HCT116 (cell line): ENCODE results near the gene FLVCR1.

Source experiments
- ATF3 ChIP-seq: IDR thresholded peaks from 2 replicates; pipeline ENCODE4 v1.6.1; 2012
- CEBPB ChIP-seq: IDR thresholded peaks from 2 replicates; pipeline ENCODE4 v1.6.1; 2012; ENCODE audit warnings: low read depth
- POLR2A ChIP-seq: IDR thresholded peaks from 2 replicates; pipeline ENCODE4 v1.7.0; 2011; ENCODE audit warnings: borderline replicate concordance; ENCODE audit not compliant: insufficient read depth, insufficient read length; ENCODE audit errors: extremely low read depth
- POLR2AphosphoS5 ChIP-seq: IDR thresholded peaks from 2 replicates; pipeline ENCODE4 v1.6.1; 2011; ENCODE audit warnings: mild to moderate bottlenecking, low read depth, low read length, moderate library complexity
- YY1 ChIP-seq: IDR thresholded peaks from 2 replicates; pipeline ENCODE4 v1.6.1; 2011; ENCODE audit warnings: low read length, low read depth, moderate library complexity, mild to moderate bottlenecking; ENCODE audit not compliant: insufficient replicate concordance; ENCODE audit errors: extremely low read depth
- TF ChIP-seq, protein P1 (sequence below), 3 experiments: fragments of 200-600 bp in 1 of 3; sonication (generic) in 1 of 3; IDR thresholded peaks in 2 of 3; conservative IDR thresholded peaks in 1 of 3; 2 replicates each; pipeline ENCODE4 v1.5.1; 2012 to 2017; ENCODE audit warnings: low read depth in 2 of 3, low read length in 2 of 3, antibody characterized with exemption in 1 of 3, borderline replicate concordance in 1 of 3, control low read depth in 1 of 3, mild to moderate bottlenecking in 1 of 3, mixed read lengths in 1 of 3, mixed run types in 1 of 3, moderate library complexity in 1 of 3; ENCODE audit not compliant: insufficient read depth in 1 of 3
- TF ChIP-seq, protein P2 (sequence below): IDR thresholded peaks from 2 replicates; pipeline ENCODE4 v1.6.1; 2011; ENCODE audit warnings: mild to moderate bottlenecking, low read length, moderate library complexity; ENCODE audit not compliant: insufficient replicate concordance; ENCODE audit errors: extremely low read depth

DNA sequence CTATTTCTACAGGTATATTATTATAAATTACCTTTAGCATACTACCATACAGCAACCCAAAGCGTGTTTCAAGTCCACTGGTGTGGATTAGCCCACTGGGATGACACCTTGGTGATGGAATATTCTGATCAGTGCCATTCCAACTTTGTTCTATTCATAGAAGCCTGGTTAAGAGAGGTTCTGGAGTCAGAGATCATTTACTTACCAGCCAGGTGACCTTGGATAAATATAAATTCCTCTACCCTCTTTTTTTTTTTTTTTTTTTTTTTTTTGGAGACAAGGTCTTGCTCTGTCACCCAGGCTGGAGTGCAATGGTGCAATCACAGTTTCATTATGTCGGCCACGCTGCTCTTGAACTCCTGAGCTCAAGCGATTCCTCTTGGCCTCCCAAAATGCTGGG lies 10.5 kb upstream of the FLVCR1 start, which contains the start of gene SPATA45:
- TF ChIP-seq, protein P1, sequence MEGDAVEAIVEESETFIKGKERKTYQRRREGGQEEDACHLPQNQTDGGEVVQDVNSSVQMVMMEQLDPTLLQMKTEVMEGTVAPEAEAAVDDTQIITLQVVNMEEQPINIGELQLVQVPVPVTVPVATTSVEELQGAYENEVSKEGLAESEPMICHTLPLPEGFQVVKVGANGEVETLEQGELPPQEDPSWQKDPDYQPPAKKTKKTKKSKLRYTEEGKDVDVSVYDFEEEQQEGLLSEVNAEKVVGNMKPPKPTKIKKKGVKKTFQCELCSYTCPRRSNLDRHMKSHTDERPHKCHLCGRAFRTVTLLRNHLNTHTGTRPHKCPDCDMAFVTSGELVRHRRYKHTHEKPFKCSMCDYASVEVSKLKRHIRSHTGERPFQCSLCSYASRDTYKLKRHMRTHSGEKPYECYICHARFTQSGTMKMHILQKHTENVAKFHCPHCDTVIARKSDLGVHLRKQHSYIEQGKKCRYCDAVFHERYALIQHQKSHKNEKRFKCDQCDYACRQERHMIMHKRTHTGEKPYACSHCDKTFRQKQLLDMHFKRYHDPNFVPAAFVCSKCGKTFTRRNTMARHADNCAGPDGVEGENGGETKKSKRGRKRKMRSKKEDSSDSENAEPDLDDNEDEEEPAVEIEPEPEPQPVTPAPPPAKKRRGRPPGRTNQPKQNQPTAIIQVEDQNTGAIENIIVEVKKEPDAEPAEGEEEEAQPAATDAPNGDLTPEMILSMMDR (IDR thresholded peaks at IDR 0.05 in 2 of 3, conservative IDR thresholded peaks at IDR 0.05 in 1 of 3; ENCODE audit: borderline replicate concordance in 1 of 3, insufficient read depth in 1 of 3, low read depth in 2 of 3, low read length in 2 of 3) = no peak
- TF ChIP-seq, protein P2, sequence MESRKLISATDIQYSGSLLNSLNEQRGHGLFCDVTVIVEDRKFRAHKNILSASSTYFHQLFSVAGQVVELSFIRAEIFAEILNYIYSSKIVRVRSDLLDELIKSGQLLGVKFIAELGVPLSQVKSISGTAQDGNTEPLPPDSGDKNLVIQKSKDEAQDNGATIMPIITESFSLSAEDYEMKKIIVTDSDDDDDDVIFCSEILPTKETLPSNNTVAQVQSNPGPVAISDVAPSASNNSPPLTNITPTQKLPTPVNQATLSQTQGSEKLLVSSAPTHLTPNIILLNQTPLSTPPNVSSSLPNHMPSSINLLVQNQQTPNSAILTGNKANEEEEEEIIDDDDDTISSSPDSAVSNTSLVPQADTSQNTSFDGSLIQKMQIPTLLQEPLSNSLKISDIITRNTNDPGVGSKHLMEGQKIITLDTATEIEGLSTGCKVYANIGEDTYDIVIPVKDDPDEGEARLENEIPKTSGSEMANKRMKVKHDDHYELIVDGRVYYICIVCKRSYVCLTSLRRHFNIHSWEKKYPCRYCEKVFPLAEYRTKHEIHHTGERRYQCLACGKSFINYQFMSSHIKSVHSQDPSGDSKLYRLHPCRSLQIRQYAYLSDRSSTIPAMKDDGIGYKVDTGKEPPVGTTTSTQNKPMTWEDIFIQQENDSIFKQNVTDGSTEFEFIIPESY = no peak
- TF ChIP-seq YY1 = no peak
- TF ChIP-seq POLR2AphosphoS5 = no peak
- TF ChIP-seq POLR2A = no peak
- TF ChIP-seq CEBPB = no peak
- no peak for TF ChIP-seq ATF3
